ENCODE measurements around the gene SPA17. TPM values are rescaled to one million over a fixed set of nuclear protein-coding genes. Genes with fewer than 3 reads are reported as not detected.

Gene SPA17
- total and polyA plus RNA-seq, 2 of the 8 experiments (the other 6 are each of a cell fraction or from before 2014, with no cell fraction given): 3.7 to 5.2 TPM

GRCh38 chr11:124681421-124681820 lies 7.7 kb downstream of the SPA17 start:
- no peak overlapping the region for H4K91ac ChIP-seq (replicated peaks; ENCODE audit: insufficient read length, low read length)
- H3K4me2 ChIP-seq (ENCODE audit: insufficient read depth in 1 of 2, low read depth in 2 of 2, low read length in 2 of 2): no peak overlapping the region
- no peak overlapping the region for H2AFZ ChIP-seq (ENCODE audit: low read length)
- no peak for DNase-seq (ENCODE audit: low read depth in 1 of 2, low spot score in 2 of 2)
- H4K5ac ChIP-seq (ENCODE audit: insufficient read length, low read depth, low read length): no peak overlapping the region
- CTCF ChIA-PET (ENCODE audit: partially characterized antibody): interaction anchor here (1.8 kb wide), 1 partner anchor 37 kb away, joined by 6 read pairs; no protein-coding TSS in a partner anchor
- H3K18ac ChIP-seq (ENCODE audit: extremely low read depth, low read length): no peak overlapping the region
- no peak overlapping the region for H2BK15ac ChIP-seq (ENCODE audit: low read length)
- H3K23ac ChIP-seq (ENCODE audit: insufficient read length): no peak overlapping the region
- H2BK20ac ChIP-seq (ENCODE audit: low read length): no peak overlapping the region
- no peak overlapping the region for H3K4me3 ChIP-seq (ENCODE audit: extremely low read depth in 1 of 4, insufficient read depth in 2 of 4, low read depth in 3 of 4, low read length in 4 of 4)
- H2AK5ac ChIP-seq (ENCODE audit: low read depth, low read length): no peak overlapping the region
- H4K20me1 ChIP-seq (replicated peaks in 1 of 2; ENCODE audit: control insufficient read depth in 1 of 2, insufficient read depth in 2 of 2, low read length in 2 of 2): no peaks in the 10 kb centered on the region
- H4K8ac ChIP-seq (ENCODE audit: extremely low read depth, insufficient read depth, low read length): no peak overlapping the region
- no peak overlapping the region for H3K9ac ChIP-seq (replicated peaks in 1 of 4; ENCODE audit: extremely low read depth in 1 of 4, low read depth in 3 of 4, low read length in 3 of 4)
- no peaks in the 10 kb centered on the region for H3K79me2 ChIP-seq (ENCODE audit: control insufficient read depth in 1 of 2, insufficient read depth in 2 of 2, low read length in 2 of 2)
- no peaks in the 10 kb centered on the region; a peak in 1 of 8 replicates for H3K36me3 ChIP-seq (ENCODE audit: control insufficient read depth in 2 of 4, insufficient read depth in 4 of 4, low read length in 3 of 4)
- no peak overlapping the region for H3K4ac ChIP-seq (replicated peaks; ENCODE audit: insufficient read length, low read depth, low read length)
- peaks cover 6 to 14% of the 10 kb centered on the region in 2 experiments for H3K9me3 ChIP-seq (ENCODE audit: insufficient read depth in 2 of 2, low read depth in 1 of 2, low read length in 1 of 2)
- H3K23me2 ChIP-seq (ENCODE audit: low read depth, low read length): 0 out of 2 replicates have a peak, but pooled peaks cover 1% of the 10 kb centered on the region
- no peak overlapping the region for H2BK5ac ChIP-seq (ENCODE audit: low read depth, low read length)
- WGBS, 2 experiments (ENCODE audit: extremely low coverage in 1 of 2, insufficient coverage in 1 of 2, insufficient read length in 1 of 2, insufficient replicate concordance in 2 of 2, low coverage in 1 of 2, low lambda C conversion rate in 2 of 2, missing lambda C conversion rate in 1 of 2): 89% methylated on average over 2 of the region's 2 CpGs; no CpG with 5 or more reads in 1 of the 2 experiments
- H3K27ac ChIP-seq (ENCODE audit: low read depth, low read length): no peak overlapping the region
- H3K14ac ChIP-seq (ENCODE audit: insufficient read length): no peak overlapping the region
- H3K56ac ChIP-seq (replicated peaks; ENCODE audit: insufficient read length, low read depth, low read length): no peak overlapping the region
- no peaks in the 10 kb centered on the region; the same call in 1 of the 2 replicates for H3K79me1 ChIP-seq (ENCODE audit: low read depth, low read length)
- POLR2A ChIA-PET (ENCODE audit: partially characterized antibody): no interaction called here
- no peak for FAIRE-seq
- H3K27me3 ChIP-seq (replicated peaks in 1 of 4; ENCODE audit: control insufficient read depth in 3 of 4, extremely low read depth in 1 of 4, insufficient read depth in 3 of 4, low read length in 3 of 4): no peaks in the 10 kb centered on the region
- H2BK12ac ChIP-seq (ENCODE audit: low read depth, low read length): no peak overlapping the region
- H2BK120ac ChIP-seq (replicated peaks; ENCODE audit: low read depth, low read length): no peak overlapping the region
- TF ChIP-seq TAF7 (optimal IDR thresholded peaks at IDR 0.05; ENCODE audit: borderline replicate concordance, low read depth, low read length) (no peak), POLR2AphosphoS5 (IDR thresholded peaks at IDR 0.05; ENCODE audit: low read depth, low read length) (no peak), KDM1A (IDR thresholded peaks at IDR 0.05; ENCODE audit: borderline replicate concordance, low read length) (no peak), RFX5 (IDR thresholded peaks at IDR 0.05; ENCODE audit: borderline replicate concordance, low read depth, low read length) (no peak), EZH2 (IDR thresholded peaks at IDR 0.05; ENCODE audit: low read depth, low read length, severe bottlenecking) (no peak), GTF2F1 (IDR thresholded peaks at IDR 0.05; ENCODE audit: borderline replicate concordance, low read depth, low read length) (no peak), TCF12 (IDR thresholded peaks at IDR 0.05; ENCODE audit: low read depth, low read length) (no peak), KDM5A (IDR thresholded peaks at IDR 0.05; ENCODE audit: low read length) (no peak), SIN3A (conservative IDR thresholded peaks at IDR 0.05 in 1 of 2, IDR thresholded peaks at IDR 0.05 in 1 of 2; ENCODE audit: low read depth in 1 of 2, low read length in 2 of 2) (no peak)
- no peaks in the 10 kb centered on the region for H3K4me1 ChIP-seq (replicated peaks in 1 of 4; ENCODE audit: control insufficient read depth in 3 of 4, insufficient read depth in 4 of 4, low read length in 3 of 4)

Measured in H1 (cell line).